HG03095 (cell line): ENCODE data around the gene ARHGDIG.
A peak's percentile ranks its signal among the peaks of the same experiment; 100 is the strongest.
"Not testable (repeated sequence)": the region's sequence is repeated elsewhere in the genome, so short reads cannot be mapped to it uniquely, and the experiment has no call there.

Source experiments
- ATAC-seq: cut with Tn5 transposase; IDR thresholded peaks from one replicate; pipeline ENCODE4 v1.9.1; 2021; ENCODE audit warnings: moderate library complexity; ENCODE audit not compliant: unreplicated experiment

Gene ARHGDIG

GRCh38 chr16:322476-323143, 42.2 kb downstream of the ARHGDIG start:
- ATAC-seq, result no peak

DNA sequence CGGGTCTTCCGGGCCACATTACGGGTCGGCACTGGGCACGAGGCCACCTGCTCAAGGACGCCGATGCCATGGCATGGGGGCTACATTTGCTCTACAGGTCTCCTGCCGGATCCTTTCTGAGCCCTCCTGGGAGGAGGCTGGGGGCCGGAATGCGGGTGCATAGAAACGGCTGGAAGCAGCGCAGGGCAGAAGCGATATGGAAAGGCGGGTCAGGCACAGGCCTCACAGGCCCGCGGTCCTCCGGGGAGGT, 43.7 kb downstream of the ARHGDIG start:
- ATAC-seq, result no peak

DNA sequence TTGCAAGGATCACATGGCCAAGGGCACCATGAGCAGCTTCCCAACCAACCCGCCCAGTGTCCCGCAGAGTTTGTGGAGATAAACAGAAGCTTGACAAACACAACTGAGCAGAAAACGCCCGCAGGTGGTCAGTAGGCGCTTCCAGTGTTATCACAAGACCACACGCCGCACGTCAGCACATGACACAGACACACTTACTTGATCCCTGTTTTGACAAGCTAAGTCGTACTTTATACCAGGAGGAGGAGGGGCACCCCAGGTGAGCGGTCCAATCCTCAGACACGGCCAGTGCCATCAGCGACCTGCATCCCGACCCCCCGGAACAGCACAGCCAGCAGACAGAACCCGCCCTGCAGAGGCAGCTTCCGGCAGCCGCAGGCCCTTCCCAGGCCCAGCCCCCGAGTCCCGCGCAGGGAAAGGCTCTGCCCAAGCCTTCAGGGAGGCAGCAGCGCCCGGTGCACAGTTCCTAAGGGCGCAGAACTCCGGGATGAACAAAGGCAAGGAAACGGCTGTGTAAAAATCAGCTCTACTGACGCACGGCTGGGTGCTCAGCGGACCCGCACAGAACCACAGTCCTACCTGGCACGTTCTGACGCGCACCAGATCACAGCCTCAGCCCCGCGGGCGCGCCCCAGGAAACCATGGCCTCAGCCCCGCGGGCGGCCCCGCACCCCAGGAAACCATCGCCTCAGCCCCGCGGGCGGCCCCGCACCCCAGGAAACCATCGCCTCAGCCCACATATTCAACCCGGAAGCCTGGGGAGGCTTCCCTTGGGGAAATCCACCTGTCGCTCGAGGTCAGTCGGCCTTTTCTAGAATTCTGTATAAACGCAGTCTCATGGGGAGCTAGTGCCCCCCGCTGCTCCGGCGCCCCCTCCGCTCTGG, 44.3 kb downstream of the ARHGDIG start:
- peak; percentile 48 for ATAC-seq

DNA sequence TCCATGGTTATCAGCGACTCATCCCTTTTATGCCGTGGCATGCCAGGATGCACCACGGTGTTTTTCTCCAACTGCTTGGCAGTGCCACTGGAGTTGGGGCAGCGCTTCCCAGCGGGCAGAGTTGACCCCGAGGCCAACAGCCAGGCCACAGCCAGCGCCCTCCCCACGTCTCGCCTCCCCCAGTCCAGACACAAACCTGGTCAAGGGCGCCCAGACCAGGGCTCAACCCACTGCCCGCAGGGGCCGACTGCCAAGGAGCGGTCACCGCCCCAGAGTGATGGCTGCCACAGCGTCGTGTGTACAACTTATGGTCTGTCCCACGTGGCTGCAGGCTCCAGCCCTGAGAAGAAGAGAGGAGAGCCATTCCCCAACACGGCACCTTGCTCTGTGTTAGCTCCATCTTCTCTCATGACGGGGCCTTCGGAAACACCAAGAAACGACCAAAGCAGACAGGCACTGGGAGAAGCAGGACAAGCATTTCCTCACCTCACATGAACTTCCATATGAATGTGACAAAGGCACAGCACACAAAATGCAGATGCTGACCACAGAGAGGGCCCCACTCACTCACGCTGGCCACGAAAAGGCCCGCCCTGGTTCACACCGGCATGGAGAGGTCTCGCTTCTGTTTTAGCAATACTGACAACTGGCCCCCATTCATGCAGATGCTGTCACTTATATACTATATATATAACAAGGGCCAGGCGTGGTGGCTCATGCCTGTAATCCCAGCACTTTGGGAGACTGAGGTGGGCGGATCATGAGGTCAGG, 45.2 kb downstream of the ARHGDIG start:
- no peak for ATAC-seq

DNA sequence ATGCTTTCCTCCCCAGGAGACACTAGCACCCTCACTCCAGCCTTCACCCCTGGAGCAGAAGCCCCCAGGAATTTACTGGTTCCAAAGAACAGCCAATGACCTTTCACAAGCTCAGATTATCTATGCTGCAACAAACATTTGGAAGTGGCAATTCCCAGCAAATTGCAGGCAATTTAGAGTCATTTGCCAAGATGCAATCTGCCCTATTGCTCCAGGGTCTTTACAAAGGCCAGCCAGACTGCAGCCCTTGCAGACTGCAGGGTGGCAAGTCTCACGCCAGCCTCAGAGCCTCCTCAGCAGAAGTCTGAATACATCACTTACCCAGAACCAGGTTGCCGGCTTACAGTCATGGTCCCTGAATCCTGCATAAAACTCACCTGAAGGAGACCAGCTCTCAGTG, 50.4 kb downstream of the ARHGDIG start:
- no peak for ATAC-seq

DNA sequence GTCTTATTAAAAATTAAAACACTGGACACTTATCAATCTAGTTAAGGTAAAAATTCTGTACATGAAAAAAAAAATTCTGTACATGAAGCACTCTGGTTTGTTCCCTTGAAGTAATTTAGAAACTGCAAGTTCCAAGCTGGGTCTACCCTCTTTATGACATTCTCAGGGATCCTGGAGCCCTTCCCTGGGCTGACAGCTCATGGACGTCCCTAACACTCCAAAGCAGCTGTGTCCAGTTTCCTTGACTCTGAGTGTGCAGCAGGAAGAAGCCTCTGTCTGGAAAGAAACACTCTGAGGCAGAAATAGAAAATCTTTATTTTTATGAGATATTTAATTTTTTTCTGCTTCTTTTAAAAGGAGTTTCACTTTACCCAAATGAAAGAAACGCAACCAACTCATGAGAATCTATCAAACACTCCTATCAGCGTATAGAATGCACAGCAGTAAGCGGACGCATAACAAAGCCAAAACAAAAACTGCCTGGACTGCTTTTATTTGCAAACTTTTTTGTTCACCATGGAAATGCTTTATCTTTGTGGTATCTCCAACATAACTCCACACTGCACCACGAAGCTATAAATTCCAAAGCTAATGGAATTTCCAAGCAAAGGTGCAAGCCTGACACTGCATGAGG, 50.9 kb downstream of the ARHGDIG start:
- ATAC-seq, result not testable (repeated sequence)
